H1 (cell line): ENCODE results near the gene SLC43A1. TPM values are rescaled to one million over a fixed set of nuclear protein-coding genes. Genes with fewer than 3 reads are reported as not detected.

ENCODE experiments used
- CTCF ChIA-PET: fragments of 300-600 bp; sonication (Branson Sonifier 250); formaldehyde crosslinking; loops from one replicate; lab custom pipeline; 2021; ENCODE audit not compliant: partially characterized antibody; lab: Charles Lee
- POLR2A ChIA-PET: fragments of 300-600 bp; sonication (Branson Sonifier 250); formaldehyde crosslinking; loops from one replicate; lab custom pipeline; 2021; ENCODE audit warnings: inconsistent platforms; ENCODE audit not compliant: partially characterized antibody; lab: Charles Lee
- DNase-seq, 2 experiments: peaks; one replicate each; pipeline versions ENCODE4 v3.0.0 to v3.0.0-alpha.2; 2010 to 2022; ENCODE audit warnings: low spot score in 2 of 2, low read depth in 1 of 2, mixed read lengths in 1 of 2
- FAIRE-seq: peaks from 2 replicates; lab custom pipeline; 2011; peaks lifted over from hg19 to GRCh38; lab: Jason Lieb, UNC
- H2AFZ ChIP-seq: 2 replicates; pipeline ENCODE4 v1.8.1; 2012; ENCODE audit warnings: low read length, inconsistent platforms
- H2AK5ac ChIP-seq: 2 replicates; pipeline ENCODE4 v1.6.1; 2013; ENCODE audit warnings: low read depth, low read length
- H2BK120ac ChIP-seq: replicated peaks from 2 replicates; pipeline ENCODE3; 2013; ENCODE audit warnings: low read depth, low read length, inconsistent platforms
- H2BK12ac ChIP-seq: 2 replicates; pipeline ENCODE4 v1.6.1; 2013; ENCODE audit warnings: low read depth, low read length
- H2BK15ac ChIP-seq: 2 replicates; pipeline ENCODE4 v1.6.1; 2013; ENCODE audit warnings: low read length
- H2BK20ac ChIP-seq: 2 replicates; pipeline ENCODE4 v1.6.1; 2013; ENCODE audit warnings: low read length
- H2BK5ac ChIP-seq: 2 replicates; pipeline ENCODE4 v1.6.1; 2013; ENCODE audit warnings: low read depth, low read length
- H3K14ac ChIP-seq: 2 replicates; pipeline ENCODE4 v1.6.1; 2013; ENCODE audit warnings: inconsistent platforms; ENCODE audit not compliant: insufficient read length
- H3K18ac ChIP-seq: 2 replicates; pipeline ENCODE4 v1.6.1; 2013; ENCODE audit warnings: low read length; ENCODE audit errors: extremely low read depth
- H3K23ac ChIP-seq: 2 replicates; pipeline ENCODE4 v1.6.1; 2013; ENCODE audit warnings: inconsistent platforms; ENCODE audit not compliant: insufficient read length
- H3K23me2 ChIP-seq: 2 replicates; pipeline ENCODE4 v1.6.1; 2013; ENCODE audit warnings: low read depth, low read length
- H3K27ac ChIP-seq: 2 replicates; pipeline ENCODE4 v1.6.1; 2011; ENCODE audit warnings: low read depth, low read length, inconsistent platforms
- H3K27me3 ChIP-seq, 4 experiments: replicated peaks in 1 of 4; 1 replicate in 1 of 4; 2 replicates in 3 of 4; pipeline versions ENCODE4 v1.6.1 to v1.8.1; 2011 to 2013; ENCODE audit warnings: low read length in 3 of 4, mild to moderate bottlenecking in 3 of 4, inconsistent platforms in 2 of 4, mixed read lengths in 2 of 4, moderate library complexity in 1 of 4; ENCODE audit not compliant: control insufficient read depth in 3 of 4, insufficient read depth in 3 of 4; ENCODE audit errors: extremely low read depth in 1 of 4
- H3K36me3 ChIP-seq, 4 experiments: 2 replicates each; pipeline versions ENCODE4 v1.6.1 to v1.8.1; 2011 to 2013; ENCODE audit warnings: mild to moderate bottlenecking in 4 of 4, low read length in 3 of 4, moderate library complexity in 2 of 4, control low read depth in 1 of 4, inconsistent platforms in 1 of 4; ENCODE audit not compliant: insufficient read depth in 4 of 4, control insufficient read depth in 2 of 4
- H3K4ac ChIP-seq: replicated peaks from 2 replicates; pipeline ENCODE3; 2013; ENCODE audit warnings: low read length, low read depth, mixed read lengths, inconsistent platforms; ENCODE audit not compliant: insufficient read length
- H3K4me1 ChIP-seq, 4 experiments: replicated peaks in 1 of 4; 1 replicate in 1 of 4; 2 replicates in 3 of 4; pipeline versions ENCODE4 v1.6.1 to v1.8.1; 2011 to 2013; ENCODE audit warnings: low read length in 3 of 4, inconsistent platforms in 2 of 4, mixed read lengths in 1 of 4; ENCODE audit not compliant: insufficient read depth in 4 of 4, control insufficient read depth in 3 of 4
- H3K4me2 ChIP-seq, 2 experiments: 2 replicates each; pipeline versions ENCODE4 v1.6.1 to v1.8.1; 2011 to 2013; ENCODE audit warnings: low read depth in 2 of 2, low read length in 2 of 2, control low read depth in 1 of 2, inconsistent platforms in 1 of 2, mild to moderate bottlenecking in 1 of 2; ENCODE audit not compliant: insufficient read depth in 1 of 2
- H3K4me3 ChIP-seq, 4 experiments: fragments of 200-600, 300-600 bp in 1 of 4; sonication (generic), shearing (Covaris generic), sonication (Bioruptor Twin) in 1 of 4; 2 replicates each; pipeline versions ENCODE4 v1.5.1 to v1.8.1; 2011 to 2016; ENCODE audit warnings: low read length in 4 of 4, low read depth in 3 of 4, control low read depth in 2 of 4, inconsistent platforms in 2 of 4, mild to moderate bottlenecking in 2 of 4, mixed read lengths in 1 of 4, moderate library complexity in 1 of 4; ENCODE audit not compliant: insufficient read depth in 2 of 4; ENCODE audit errors: extremely low read depth in 1 of 4
- H3K56ac ChIP-seq: replicated peaks from 2 replicates; pipeline ENCODE3; 2013; ENCODE audit warnings: low read depth, mild to moderate bottlenecking, mixed read lengths, low read length, inconsistent platforms; ENCODE audit not compliant: insufficient read length
- H3K79me1 ChIP-seq: 2 replicates; pipeline ENCODE4 v1.6.1; 2013; ENCODE audit warnings: low read depth, low read length, control low read depth
- H3K79me2 ChIP-seq, 2 experiments: 2 replicates each; pipeline versions ENCODE4 v1.6.1 to v1.8.1; 2012 to 2013; ENCODE audit warnings: low read length in 2 of 2, mild to moderate bottlenecking in 2 of 2, inconsistent platforms in 1 of 2; ENCODE audit not compliant: insufficient read depth in 2 of 2, control insufficient read depth in 1 of 2
- H3K9ac ChIP-seq, 4 experiments: replicated peaks in 1 of 4; 1 replicate in 1 of 4; 2 replicates in 3 of 4; pipeline versions ENCODE4 v1.6.1 to v1.8.1; 2011 to 2013; ENCODE audit warnings: low read depth in 3 of 4, low read length in 3 of 4, control low read depth in 2 of 4, mild to moderate bottlenecking in 2 of 4, moderate library complexity in 2 of 4, inconsistent platforms in 1 of 4; ENCODE audit errors: extremely low read depth in 1 of 4
- H3K9me3 ChIP-seq, 2 experiments: 2 replicates each; pipeline versions ENCODE4 v1.6.1 to v1.8.1; 2012 to 2013; ENCODE audit warnings: mild to moderate bottlenecking in 2 of 2, moderate library complexity in 2 of 2, control low read depth in 1 of 2, inconsistent platforms in 1 of 2, low read depth in 1 of 2, low read length in 1 of 2, mixed read lengths in 1 of 2; ENCODE audit not compliant: insufficient read depth in 2 of 2
- H4K20me1 ChIP-seq, 2 experiments: replicated peaks in 1 of 2; 2 replicates each; pipeline versions ENCODE3 to v1.8.1; 2011 to 2013; ENCODE audit warnings: inconsistent platforms in 2 of 2, low read length in 2 of 2, mild to moderate bottlenecking in 1 of 2; ENCODE audit not compliant: insufficient read depth in 2 of 2, control insufficient read depth in 1 of 2
- H4K5ac ChIP-seq: 2 replicates; pipeline ENCODE4 v1.6.1; 2013; ENCODE audit warnings: low read length, low read depth, mixed read lengths, inconsistent platforms; ENCODE audit not compliant: insufficient read length
- H4K8ac ChIP-seq: 2 replicates; pipeline ENCODE4 v1.8.0; 2013; ENCODE audit warnings: mild to moderate bottlenecking, moderate library complexity, low read length, inconsistent platforms; ENCODE audit not compliant: insufficient read depth; ENCODE audit errors: extremely low read depth
- H4K91ac ChIP-seq: replicated peaks from 2 replicates; pipeline ENCODE3; 2013; ENCODE audit warnings: low read length, mixed read lengths, inconsistent platforms; ENCODE audit not compliant: insufficient read length
- YY1 ChIP-seq: IDR thresholded peaks from 2 replicates; pipeline ENCODE4 v1.6.1; 2011; ENCODE audit warnings: low read depth, mild to moderate bottlenecking, low read length
- WGBS, 2 experiments: shearing (Covaris generic) in 1 of 2; methylation state at CpG; one replicate each; pipeline versions ENCODE4 v1.1.6 to v1.1.7; 2013 to 2015; ENCODE audit warnings: low lambda C conversion rate in 2 of 2, mixed read lengths in 2 of 2, inconsistent platforms in 1 of 2, low coverage in 1 of 2, missing lambda C conversion rate in 1 of 2; ENCODE audit not compliant: insufficient replicate concordance in 2 of 2, insufficient coverage in 1 of 2, insufficient read length in 1 of 2; ENCODE audit errors: extremely low coverage in 1 of 2, missing lambda C conversion rate in 1 of 2; 5-methylcytosine and 5-hydroxymethylcytosine counted together
- polyA plus RNA-seq, 7 experiments: library from polyadenylated mRNA; depleted of rRNA in 3 of 7; stranded (reverse) in 5 of 7; unstranded in 2 of 7; fragments of >200 nt in 5 of 7; fragments of 200-250 nt in 2 of 7; gene quantifications; 1 replicate in 5 of 7; 2 replicates in 1 of 7; 4 replicates in 1 of 7; pipeline versions ENCODE4 v1.2.1 to v1.2.3, GENCODE V29; 2011 to 2013; ENCODE audit warnings: missing spikeins in 2 of 7, mixed read lengths in 2 of 7
- total RNA-seq: library from RNA; stranded (reverse); fragmentation: NEBNext Ultra II Directional; extraction: Animal tissue kit (Norgen Biotek cat#: 25700); gene quantifications from 2 replicates; pipeline ENCODE4 v1.2.1, GENCODE V29; 2021

The SLC43A1 gene
- total and polyA plus RNA-seq, 2 of the 8 experiments (the other 6 are each of a cell fraction or from before 2014, with no cell fraction given) = 34.5 to 58.0 TPM

GRCh38 chr11:57500515-57500914 lies 15.0 kb downstream of the SLC43A1 start:
- Histone ChIP-seq H2AFZ (no peak overlapping the region), H3K4ac (no peak overlapping the region), H3K27me3 (no peaks in the 10 kb centered on the region), H3K4me1 (peaks cover 7 to 18% (median 14%) of the 10 kb centered on the region in 4 experiments), H2BK5ac (peak overlapping the region; percentile 93; the same call in 1 of the 2 replicates), H4K8ac (no peak overlapping the region; the same call in 1 of the 2 replicates), H3K79me1 (peaks cover 2% of the 10 kb centered on the region; the same call in 1 of the 2 replicates), H3K4me2 (peak overlapping the region; percentile 74 to 87; a peak in 3 of 4 replicates), H3K14ac (no peak overlapping the region), H3K9ac (peak overlapping the region in 1 of 4 experiments; percentile 21; a peak in 1 of 7 replicates), H3K23ac (no peak overlapping the region), H3K4me3 (no peak overlapping the region), H2BK15ac (peak overlapping the region; percentile 92), H3K23me2 (peaks cover 2% of the 10 kb centered on the region; the same call in 1 of the 2 replicates), H4K20me1 (peaks cover 0 to 2% of the 10 kb centered on the region in 2 experiments), H3K56ac (no peak overlapping the region), H3K9me3 (no peaks in the 10 kb centered on the region), H3K27ac (no peak overlapping the region), H2BK12ac (peak overlapping the region; percentile 99; the same call in 1 of the 2 replicates), H3K18ac (no peak overlapping the region; the same call in 1 of the 2 replicates), H4K91ac (no peak overlapping the region), H4K5ac (no peak overlapping the region), H3K36me3 (peaks cover 0 to 3% (median 0%) of the 10 kb centered on the region in 4 experiments; a peak in 2 of 8 replicates), H2BK20ac (no peak overlapping the region), H2BK120ac (no peak overlapping the region), H2AK5ac (peak overlapping the region; percentile 98), H3K79me2 (peaks cover 0 to 2% of the 10 kb centered on the region in 2 experiments; a peak in 1 of 4 replicates)
- ChIA-PET CTCF (interaction anchor here (1.4 to 33.7 kb wide), 6 partner anchors 8 to 58 kb away, joined by 3 to 1146 read pairs (median 14); partner anchors contain the start of genes SLC43A1, SMTNL1 and TIMM10), POLR2A (interaction anchor here (0.7 to 4.3 kb wide), 22 partner anchors 8 to 178 kb away, joined by 3 to 66 read pairs (median 5); partner anchors contain the start of genes SLC43A1 and TIMM10)
- no peak for DNase-seq
- no peak for FAIRE-seq
- 85% methylated on average over 8 of the region's 8 CpGs; no CpG with 5 or more reads in 1 of the 2 experiments for WGBS, 2 experiments
- no peak for TF ChIP-seq YY1
